ENCODE results near the gene ASXL2.
A peak's percentile ranks its signal among the peaks of the same experiment; 100 is the strongest.
"Not testable (repeated sequence)": the region's sequence is repeated elsewhere in the genome, so short reads cannot be mapped to it uniquely, and the experiment has no call there.

The ASXL2 gene

DNA sequence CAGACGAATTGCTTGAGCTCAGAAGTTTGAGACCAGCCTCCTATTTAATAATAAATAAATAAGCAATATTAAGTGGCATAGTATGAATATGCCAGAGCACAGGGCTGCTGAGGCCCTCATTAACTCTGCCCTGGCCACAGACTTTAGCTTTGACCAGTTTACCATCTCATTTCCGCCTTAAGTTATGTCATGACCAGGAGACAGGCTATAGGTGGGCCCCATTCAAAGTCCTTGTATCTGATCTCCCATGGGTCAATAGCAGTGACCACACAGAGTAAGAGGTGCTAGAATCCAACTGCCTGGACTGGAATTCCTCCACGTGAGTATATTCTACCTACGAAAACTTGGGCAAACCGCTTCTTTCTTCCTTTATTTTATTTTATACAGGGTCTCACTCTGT lies 13.4 kb upstream of the ASXL2 start:
- no peak for DNase-seq (ENCODE audit: low read depth)

DNA sequence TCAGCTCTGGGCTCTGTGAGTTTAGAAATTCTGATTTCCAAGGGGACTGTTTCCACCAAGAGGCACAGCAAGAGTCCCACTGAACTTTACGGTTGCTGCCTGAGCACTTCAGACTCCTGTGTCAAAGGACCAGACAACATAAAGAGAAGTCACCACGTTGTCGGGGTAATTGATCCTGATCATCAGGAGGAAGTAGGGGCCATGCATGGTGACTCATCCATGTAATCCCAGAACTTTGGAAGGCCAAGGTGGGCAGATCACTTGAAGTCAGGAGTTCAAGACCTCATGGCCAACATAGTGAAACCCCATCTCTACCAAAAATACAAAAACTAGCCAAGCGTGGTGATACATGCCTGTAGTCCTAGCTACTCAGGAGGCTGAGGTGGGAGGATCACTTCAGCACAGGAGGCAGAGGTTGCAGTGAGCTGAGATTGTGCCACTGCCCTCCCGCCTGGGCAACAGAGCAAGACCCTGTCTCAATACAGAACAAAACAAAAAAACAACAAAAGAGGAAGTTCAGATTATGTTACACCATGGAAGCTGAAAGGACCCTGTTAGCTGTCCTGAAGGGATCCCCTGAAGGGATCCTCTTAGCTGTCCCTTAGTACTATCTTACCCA lies 9.4 kb upstream of the ASXL2 start:
- DNase-seq (ENCODE audit: low read depth): no peak

DNA sequence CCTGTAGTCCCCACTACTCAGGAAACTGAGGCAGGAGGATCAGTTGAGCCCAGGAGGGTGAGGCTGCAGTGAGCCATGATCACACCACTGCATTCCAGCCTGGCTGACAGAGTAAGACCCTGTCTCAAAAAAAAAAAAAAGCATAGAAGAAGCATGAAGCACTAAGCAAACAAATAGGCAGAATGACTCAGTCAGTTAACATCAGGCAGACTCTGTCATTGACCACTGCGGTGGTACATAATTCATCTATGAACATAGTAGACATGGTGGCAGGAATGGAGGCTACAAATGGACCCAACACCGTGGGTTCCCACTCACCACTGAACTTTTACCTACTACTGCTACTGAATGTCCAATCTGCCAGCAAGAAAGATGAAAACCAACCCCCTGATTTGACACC lies 7.6 kb upstream of the ASXL2 start:
- no peak for DNase-seq (ENCODE audit: low read depth)

DNA sequence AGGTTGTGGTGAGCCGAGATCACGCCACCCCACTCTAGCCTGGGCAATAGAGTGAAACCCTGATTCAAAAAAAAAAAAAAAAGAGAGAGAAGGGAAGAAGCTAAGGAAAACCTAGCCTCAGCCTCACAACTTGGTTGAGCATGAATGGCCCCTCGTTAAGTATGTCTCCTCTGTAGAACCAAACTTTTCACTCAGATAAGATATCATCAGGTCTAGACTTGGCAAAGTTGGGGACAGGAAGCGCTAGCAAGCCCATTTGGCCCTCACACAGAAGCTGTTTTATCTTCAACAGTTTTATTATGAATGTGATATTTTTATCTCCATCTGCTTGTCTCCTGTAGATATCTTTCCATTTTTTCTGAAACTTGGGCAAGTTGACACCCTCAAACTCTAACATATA lies 3.5 kb upstream of the ASXL2 start:
- DNase-seq (ENCODE audit: low read depth): no peak

DNA sequence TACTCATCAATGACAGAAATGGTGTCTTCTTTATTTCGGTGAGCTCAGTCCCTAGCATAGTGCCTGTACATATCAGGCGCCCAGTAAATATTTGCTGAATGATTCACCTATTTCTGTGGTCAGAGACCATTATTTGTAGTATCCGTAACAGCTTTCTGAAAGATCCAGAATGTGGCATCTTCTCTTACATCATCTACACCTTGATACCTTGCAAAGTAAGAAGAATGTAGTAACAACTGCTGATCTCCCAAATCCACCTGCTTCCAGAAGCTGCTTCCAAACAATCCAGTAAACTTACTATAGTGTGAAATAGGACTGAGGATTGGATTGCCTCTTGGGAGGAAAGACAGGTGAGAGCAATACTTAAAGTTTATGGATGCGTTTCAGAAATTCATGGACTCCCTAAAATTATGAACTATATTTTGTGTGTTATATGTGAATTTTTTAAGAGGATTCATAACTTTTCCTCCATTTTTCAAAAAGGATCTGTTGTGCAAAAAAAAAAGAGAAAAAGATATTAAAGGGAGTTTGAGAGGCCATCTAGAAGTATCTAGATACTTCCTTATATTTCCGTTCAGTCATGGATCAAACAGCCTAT lies 945 bp upstream of the ASXL2 start:
- no peak for DNase-seq (ENCODE audit: low read depth)

DNA sequence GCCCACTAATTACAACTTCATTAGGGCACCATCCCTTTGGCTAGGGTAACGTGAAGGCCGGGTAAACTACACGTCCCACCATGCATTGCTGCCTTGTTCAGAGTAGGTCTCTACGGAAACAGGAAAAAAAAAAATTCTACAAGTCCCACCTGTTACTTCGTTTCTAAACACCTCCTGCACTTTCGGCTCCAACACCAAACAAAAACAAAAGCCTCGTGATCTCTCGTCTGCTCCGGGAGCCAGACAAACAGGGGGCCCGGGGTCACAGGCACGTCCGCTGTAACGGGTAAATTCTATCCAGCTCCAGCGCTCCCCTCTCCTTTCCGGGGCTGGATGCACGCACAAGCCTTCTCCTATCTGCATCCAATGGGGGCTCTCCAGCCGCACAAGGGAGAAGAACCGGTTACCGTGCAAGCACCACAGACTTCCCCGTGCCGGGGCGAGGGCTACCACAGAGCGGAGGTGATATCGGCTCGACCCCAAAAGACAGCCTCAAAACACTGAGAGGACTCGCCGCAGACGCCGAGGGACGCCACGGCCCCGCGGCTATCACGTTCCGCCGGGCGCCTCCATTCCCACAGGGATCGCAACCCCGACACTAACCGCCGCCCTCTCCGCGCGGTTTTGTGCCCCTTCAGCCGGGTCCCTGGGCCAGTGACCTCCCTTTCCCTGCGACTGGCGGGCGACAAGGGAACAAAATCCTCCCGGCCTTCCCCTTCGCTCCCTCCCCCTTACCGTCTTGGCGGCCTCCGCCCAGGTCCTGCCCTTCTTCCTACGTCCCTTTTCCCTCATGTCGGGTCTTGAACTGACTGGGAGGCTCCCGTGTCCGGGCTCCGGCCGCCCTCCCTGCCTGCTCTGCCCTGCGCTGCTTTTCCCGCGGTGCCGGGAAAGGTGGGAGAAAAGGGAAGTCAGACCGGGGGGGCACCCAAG lies 591 bp downstream of the ASXL2 start:
- peak; percentile 25 for DNase-seq (ENCODE audit: low read depth)

DNA sequence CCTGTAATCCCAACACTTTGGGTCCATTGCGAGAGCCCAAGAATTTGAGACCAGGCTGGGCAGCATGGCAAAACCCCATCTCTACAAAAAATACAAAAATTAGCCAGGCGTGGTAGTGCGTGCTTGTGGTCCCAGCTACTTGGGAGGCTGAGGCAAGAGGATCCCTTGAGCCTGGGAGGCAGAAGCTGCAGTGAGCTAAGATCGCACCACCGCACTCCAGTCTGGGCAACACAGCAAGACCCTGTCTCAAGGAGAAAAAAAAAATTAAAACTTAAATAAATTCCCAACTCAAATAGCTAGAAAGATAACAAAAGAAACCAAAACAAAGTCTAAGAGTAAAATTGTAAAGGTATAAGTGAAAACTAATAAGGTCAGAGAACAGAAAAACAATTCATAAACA lies 6.2 kb downstream of the ASXL2 start:
- no peak for DNase-seq (ENCODE audit: low read depth)

DNA sequence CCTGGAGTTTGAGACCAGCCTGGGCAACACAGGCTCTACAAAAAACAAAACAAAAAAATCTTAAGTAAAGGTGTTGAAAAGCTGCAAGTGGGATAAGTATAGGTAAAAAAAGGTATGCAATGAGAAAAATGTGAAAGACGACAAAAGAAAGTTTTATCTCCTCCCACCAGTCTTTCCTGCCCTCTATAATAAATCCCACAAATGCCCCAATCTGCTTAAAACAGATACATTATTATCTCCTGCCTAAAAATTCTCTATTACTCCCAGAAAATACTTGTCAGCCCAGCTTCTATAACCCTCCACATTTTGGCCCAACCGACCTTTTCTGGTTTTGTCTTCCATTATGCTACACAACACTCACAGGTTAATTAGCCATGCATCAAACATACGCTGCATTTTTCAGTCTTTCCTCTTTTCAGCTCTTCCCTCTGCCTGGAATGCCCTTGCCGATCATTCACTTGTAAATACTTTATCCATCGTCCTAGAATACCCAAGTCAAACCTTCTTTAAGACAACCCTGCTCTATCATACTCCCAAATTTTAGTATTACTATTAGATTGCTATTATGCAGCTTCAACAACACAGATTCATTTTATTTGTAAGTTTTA lies 10.8 kb downstream of the ASXL2 start:
- DNase-seq (ENCODE audit: low read depth): no peak

DNA sequence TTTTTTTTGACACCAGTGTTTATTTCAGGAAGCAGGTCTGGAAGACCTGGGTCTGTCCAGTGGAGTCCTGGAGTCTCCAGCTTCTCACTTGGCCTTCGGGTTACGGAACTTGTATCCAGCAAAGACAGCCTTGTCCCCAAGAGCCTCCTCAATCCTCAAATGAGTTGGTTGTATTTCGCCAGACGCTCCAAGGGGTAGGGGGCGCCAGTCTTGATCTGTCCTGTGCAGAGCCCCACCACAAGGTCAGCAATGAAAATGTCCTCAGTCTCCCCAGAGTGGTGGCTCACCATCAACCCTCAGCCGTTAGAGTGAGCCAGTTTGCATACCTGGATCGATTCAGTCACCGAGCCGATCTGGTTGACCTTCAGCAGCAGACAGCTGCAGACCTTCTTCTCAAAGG lies 21.9 kb downstream of the ASXL2 start:
- no peak for DNase-seq (ENCODE audit: low read depth)

DNA sequence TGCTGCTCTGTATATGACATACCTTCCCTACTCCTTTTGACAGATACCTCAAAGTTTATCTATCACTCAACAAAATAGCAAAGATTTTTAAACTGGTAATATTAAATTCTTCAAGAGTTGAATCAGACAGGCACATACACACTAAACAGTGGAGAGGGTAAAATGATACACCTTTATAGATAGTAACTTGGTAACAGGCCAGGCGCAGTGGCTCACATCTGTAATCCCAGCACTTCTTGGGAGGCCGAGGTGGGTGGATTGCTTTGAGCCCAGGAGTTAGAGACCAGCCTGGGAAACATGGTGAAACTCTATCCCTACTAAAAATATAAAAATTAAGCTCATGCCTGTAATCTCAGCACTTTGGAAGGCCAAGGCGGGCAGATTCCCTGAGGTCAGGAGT lies 23.2 kb downstream of the ASXL2 start:
- DNase-seq (ENCODE audit: low read depth): no peak

DNA sequence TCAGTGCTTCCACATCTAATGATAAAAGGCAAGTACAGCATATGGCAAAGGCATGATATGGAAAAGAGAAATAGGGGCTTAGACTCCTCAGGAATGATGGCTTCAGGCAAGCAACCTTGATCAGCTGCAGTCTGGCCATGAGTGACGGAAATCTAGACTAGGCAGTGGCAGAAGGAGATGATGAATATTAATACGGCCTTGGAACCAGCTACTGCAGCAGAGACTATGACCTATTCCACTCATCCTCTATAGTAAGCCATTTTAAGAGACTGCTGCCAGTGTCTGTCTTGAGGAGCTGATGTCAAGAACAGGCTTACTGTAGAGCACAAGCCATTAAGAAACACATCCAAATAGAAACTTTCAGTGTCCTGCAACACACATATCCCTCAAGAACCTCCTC lies 23.7 kb downstream of the ASXL2 start:
- no peak for DNase-seq (ENCODE audit: low read depth)

DNA sequence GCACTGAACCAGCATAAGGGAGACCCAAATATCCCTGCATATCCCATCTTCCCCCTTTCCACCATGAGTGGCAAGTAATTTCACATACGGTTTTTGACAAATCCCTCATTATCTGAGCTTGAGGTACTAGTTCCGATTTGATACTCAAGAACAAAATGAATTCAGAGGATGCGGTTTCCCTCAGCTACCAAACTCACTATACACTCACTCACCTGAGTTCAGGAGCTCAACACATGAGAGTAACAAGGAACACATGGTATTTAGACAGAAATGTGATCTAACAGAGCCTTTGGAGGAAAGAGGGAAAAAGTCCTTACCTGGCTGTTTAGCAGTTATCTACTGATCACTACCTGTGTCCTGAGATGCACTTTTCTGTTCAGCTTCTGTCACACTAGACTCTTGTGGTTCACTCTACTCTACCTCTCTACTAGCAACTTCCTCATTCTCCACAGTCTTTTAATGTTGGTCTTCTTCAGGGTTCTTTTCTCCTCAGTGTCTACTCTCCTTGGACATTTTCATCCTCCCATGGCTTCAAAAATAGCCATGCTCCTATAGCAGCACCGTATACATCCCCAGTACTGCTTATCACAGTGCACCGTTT lies 25.1 kb downstream of the ASXL2 start:
- no peak for DNase-seq (ENCODE audit: low read depth)

DNA sequence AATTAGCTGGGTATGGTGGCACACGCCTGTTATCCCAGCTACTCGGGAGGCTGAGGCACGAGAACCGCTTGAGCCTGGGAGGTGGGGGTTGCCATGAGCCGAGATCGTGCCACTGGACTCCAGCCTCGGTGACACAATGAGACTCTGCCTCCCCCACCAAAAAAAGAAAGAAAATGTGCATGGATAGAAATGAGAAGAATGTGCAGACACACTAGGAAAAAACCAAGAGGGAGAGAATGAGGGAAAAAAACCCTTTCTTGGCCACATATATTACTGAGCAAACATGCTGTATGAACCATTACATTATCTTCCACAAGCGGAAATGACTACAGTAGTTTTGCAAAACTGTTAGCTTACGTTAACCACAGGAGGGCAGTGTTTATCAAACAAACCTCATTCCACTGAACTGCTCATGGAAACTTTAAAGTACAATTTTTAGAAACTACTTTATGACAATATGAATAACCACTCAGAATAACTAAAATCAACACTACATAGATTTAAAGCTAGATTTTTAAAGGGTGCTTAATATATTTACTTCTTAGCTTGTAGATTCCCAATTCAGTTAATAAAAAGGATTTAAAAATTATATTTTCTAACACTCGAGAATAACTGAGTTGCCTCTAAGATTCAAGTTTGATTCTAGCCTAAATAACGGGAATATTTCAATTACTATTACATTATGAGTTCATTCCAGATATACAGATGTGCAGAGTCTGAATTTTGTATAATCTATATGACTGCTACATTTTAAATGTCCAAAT lies 26.4 kb downstream of the ASXL2 start:
- DNase-seq (ENCODE audit: low read depth): peak; percentile 18

DNA sequence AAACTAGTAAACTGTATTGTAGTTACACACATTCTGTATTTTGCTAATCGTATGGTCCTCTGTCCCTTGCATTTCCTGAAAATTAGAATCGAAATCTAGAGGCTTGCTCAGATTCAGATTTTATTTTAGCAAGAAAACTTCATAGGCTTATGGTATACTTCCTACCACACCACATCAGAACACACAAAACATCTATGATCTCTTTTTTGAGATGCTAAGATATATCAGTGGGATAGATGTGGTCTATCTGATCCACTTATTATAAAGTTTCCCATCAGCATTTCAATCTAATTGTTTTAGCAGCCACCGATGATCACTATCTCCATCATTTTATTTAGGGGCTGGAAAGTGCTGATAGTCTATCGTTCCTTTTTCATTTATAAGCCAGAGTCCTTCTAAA lies 27.9 kb downstream of the ASXL2 start:
- not testable (repeated sequence) for DNase-seq (ENCODE audit: low read depth)

DNA sequence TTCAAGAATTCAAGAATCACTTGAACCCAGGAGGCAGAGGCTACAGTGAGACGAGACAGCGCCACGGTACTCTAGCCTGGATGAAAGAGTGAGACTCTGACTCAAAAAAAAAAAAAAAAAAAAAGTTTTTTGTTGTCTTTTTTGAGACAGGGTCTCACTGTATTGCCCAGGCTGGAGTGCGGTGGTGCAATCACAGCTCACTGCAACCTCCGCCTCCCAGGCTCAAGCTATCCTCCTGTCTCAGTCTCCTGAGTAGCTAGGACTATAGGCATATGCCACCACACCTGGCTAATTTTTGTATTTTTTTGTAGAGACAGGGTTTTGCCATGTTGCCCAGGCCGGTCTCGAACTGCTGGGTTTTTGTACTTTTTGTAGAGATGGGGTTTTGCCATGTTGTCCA lies 28.9 kb downstream of the ASXL2 start:
- not testable (repeated sequence) for DNase-seq (ENCODE audit: low read depth)

DNA sequence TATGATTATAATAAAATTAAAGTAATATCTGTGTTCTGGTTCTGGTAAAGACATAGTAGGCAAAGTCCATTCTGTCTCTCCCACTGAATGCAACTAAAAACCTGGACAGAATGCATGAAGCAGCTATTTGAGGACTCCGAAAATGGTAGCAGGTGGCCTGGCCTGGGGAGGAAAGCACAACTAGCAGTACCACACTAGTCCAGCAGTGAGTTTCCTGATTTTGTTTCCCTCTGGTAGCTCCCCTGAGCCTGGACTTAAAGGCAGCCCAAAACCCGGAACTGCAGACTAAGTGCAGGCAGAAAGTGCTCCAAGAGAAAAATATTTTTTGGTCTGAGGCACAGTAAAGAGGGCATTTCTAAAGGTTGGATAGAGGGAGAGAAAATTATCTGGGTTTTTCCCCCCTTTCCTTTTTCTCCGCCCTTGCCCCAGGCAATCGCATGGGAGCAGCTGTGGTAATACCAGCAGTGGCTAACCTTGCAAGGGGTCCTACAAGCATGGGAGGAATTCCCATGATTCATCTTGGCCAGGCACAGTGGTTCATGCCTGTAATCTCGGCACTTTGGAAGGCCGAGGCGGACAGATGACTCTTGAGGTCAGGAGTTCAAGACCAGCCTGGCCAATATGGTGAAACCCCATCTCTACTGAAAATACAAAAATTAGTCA lies 32.3 kb downstream of the ASXL2 start:
- DNase-seq (ENCODE audit: low read depth): no peak

DNA sequence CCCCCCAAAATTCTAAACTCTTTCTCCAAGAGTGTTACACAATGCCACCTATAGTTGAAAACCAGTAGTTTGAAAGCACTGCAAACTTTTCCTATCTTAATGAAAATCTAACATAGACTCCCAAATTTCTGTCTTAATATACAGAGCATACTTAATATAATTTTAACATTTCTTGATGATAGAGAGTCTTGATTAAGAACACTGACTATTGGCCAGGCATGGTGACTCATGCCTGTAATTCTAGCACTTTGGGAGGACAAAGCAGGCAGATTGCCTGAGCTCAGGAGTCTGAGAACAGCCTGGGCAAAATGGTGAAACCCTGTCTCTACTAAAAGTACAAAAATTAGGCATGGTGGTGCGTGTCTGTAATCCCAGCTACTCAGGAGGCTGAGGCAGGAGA lies 34.2 kb downstream of the ASXL2 start:
- DNase-seq (ENCODE audit: low read depth): no peak

DNA sequence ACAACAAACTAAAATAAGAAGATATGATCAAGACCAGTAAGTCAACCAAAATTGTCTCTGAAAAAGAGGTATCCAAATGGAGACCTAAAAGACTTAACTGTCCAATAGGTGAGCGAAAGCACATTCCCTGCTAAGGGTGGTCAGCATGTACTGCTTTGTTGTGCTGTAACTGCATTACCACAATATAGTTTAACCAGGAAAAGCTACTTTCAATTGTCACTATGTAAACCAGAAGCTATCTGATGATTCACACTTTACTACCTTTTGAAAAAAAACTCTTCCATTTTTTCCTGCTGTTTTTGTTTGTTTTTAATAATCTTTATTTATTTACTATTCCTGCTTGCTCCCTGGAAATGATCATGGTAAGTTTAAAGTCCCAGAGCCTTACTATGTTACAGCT lies 36.1 kb downstream of the ASXL2 start:
- DNase-seq (ENCODE audit: low read depth): no peak

DNA sequence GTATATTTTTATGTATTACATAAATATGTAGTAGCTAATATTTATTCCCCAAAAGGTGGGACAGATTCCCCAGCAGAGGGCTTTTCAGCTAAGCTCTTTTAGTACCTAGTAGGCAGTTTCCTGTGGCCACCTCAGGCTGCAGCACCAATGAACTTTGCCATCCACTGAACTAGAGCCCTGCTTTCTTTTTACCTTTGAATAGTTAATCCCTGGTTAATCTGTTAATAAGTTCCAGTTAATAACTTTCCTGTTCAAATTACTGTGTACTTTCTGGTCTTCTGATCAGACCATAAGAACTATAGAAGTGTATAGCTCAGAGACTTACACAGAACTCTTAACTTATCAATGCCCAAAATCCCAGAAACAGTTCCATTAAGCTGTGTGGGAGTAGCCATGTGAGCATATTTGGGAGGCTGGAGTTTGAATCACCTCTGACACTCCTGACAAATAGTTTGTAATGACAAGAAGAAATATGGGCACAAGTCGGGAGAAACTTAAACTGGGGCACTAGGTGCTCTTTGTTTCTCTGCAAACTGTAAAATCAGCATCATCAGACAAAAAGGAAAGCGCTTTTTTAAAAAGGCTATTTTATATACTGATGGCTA lies 40.0 kb downstream of the ASXL2 start:
- DNase-seq (ENCODE audit: low read depth): no peak

DNA sequence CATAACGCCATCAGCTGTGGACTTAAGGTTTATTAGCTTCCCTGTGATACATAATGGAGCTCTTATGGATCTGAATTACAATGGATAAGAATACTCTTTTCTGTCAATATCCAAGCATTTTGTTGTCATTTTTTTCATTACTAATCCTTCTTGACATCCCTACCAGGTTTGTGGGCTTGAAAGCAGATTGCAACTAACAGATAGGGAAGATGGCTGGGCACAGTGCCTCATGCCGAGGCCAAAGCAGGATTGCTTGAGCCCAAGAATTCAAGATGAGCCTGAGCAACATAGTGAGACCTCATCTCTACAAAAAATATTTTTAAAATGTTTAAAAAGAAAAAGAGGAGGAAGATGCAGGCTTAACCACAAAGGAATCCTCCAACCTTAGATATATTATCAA lies 42.4 kb downstream of the ASXL2 start:
- DNase-seq (ENCODE audit: low read depth): no peak

DNA sequence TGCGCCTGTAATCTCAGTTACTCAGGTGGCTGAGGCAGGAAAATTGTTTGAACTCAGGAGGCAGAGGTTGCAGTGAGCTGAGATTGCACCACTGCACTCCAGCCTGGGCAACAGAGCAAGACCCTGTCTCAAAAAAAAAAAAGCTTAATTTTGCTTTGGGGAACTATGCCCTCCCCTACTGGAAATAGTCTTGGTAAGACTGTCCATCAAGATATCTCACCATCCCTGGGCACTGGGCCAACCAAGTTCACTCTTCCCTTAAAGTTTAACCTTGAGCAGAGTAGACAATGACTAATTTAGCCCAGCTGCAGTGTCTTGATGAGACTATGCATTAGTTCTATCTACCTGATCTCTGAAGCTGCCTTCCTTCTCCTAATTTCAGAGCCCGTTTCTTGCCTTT lies 44.7 kb downstream of the ASXL2 start:
- DNase-seq (ENCODE audit: low read depth): no peak
